ENCODE results near the gene MID1. TPM values are rescaled to one million over a fixed set of nuclear protein-coding genes. Genes with fewer than 3 reads are reported as not detected.

The MID1 gene
- total and polyA plus RNA-seq, 9 of the 15 experiments (the other 6 are each of a cell fraction or from before 2014, with no cell fraction given) = 0.07 to 0.54 (median 0.33) TPM

DNA sequence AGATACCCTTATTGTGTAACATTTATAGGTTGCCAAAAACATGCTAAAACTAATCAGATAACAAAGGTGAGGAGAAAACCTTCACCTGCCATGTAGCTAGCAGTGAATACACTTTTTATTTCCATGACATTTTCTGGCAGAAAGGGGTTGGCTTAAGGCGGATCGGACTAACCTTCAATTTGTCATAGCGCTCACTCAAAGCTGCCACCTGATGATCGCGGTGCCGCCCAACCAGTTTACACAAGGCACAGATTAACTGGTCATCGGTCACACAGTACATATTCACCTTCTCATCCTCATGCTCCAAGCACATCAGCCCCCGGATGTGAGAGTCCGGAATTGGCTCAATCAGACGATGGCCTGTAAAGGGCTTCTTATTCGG lies 53.7 kb downstream of the MID1 start:
- ChIA-PET CTCF (ENCODE audit: low intra/inter-chr PET ratio) (no interaction called here), POLR2A (no interaction called here)
- no peak overlapping the region for H3K4me3 ChIP-seq
- peaks cover 0 to 7% of the 10 kb centered on the region in 2 experiments; a peak in 1 of 5 replicates for H3K27me3 ChIP-seq (ENCODE audit: control insufficient read depth in 2 of 2, insufficient read depth in 2 of 2, low read length in 2 of 2)
- H3K27ac ChIP-seq (ENCODE audit: extremely low read depth, low read depth, low read length) = no peak overlapping the region
- H3K79me2 ChIP-seq (ENCODE audit: control insufficient read depth, insufficient read depth, low read length) = no peaks in the 10 kb centered on the region
- no peaks in the 10 kb centered on the region for H3K36me3 ChIP-seq (ENCODE audit: control insufficient read depth, insufficient read depth, low read length)
- no peaks in the 10 kb centered on the region for H3K9me3 ChIP-seq (replicated peaks; ENCODE audit: control insufficient read depth, insufficient read depth, low read depth, low read length)
- H4K20me1 ChIP-seq (replicated peaks; ENCODE audit: control insufficient read depth, insufficient read depth, low read length) = no peaks in the 10 kb centered on the region
- in situ Hi-C loops (cut with MboI) (no loop called here), intact Hi-C loops (cut with micrococcal nuclease) (no loop called here)
- FAIRE-seq (no peak), DNase-seq (ENCODE audit: extremely low read depth in 1 of 4, low spot score in 3 of 4) (no peak), ATAC-seq (no peak)
- H3K4me2 ChIP-seq (ENCODE audit: insufficient read depth, low read length) = no peak overlapping the region
- TF ChIP-seq XRCC4 (IDR thresholded peaks at IDR 0.05; ENCODE audit: extremely low read depth, insufficient read depth, insufficient read length) (no peak), HBP1 (CRISPR knock-in tag; IDR thresholded peaks at IDR 0.05) (no peak), HDAC2 (IDR thresholded peaks at IDR 0.05) (no peak), EP300 (IDR thresholded peaks at IDR 0.05; ENCODE audit: low read length) (no peak), SP1 (CRISPR knock-in tag; IDR thresholded peaks at IDR 0.05) (no peak)
- TF ChIP-seq, protein P1, sequence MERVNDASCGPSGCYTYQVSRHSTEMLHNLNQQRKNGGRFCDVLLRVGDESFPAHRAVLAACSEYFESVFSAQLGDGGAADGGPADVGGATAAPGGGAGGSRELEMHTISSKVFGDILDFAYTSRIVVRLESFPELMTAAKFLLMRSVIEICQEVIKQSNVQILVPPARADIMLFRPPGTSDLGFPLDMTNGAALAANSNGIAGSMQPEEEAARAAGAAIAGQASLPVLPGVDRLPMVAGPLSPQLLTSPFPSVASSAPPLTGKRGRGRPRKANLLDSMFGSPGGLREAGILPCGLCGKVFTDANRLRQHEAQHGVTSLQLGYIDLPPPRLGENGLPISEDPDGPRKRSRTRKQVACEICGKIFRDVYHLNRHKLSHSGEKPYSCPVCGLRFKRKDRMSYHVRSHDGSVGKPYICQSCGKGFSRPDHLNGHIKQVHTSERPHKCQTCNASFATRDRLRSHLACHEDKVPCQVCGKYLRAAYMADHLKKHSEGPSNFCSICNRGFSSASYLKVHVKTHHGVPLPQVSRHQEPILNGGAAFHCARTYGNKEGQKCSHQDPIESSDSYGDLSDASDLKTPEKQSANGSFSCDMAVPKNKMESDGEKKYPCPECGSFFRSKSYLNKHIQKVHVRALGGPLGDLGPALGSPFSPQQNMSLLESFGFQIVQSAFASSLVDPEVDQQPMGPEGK (CRISPR knock-in tag; IDR thresholded peaks at IDR 0.05; ENCODE audit: borderline replicate concordance) = no peak
- TF ChIP-seq, protein P2, sequence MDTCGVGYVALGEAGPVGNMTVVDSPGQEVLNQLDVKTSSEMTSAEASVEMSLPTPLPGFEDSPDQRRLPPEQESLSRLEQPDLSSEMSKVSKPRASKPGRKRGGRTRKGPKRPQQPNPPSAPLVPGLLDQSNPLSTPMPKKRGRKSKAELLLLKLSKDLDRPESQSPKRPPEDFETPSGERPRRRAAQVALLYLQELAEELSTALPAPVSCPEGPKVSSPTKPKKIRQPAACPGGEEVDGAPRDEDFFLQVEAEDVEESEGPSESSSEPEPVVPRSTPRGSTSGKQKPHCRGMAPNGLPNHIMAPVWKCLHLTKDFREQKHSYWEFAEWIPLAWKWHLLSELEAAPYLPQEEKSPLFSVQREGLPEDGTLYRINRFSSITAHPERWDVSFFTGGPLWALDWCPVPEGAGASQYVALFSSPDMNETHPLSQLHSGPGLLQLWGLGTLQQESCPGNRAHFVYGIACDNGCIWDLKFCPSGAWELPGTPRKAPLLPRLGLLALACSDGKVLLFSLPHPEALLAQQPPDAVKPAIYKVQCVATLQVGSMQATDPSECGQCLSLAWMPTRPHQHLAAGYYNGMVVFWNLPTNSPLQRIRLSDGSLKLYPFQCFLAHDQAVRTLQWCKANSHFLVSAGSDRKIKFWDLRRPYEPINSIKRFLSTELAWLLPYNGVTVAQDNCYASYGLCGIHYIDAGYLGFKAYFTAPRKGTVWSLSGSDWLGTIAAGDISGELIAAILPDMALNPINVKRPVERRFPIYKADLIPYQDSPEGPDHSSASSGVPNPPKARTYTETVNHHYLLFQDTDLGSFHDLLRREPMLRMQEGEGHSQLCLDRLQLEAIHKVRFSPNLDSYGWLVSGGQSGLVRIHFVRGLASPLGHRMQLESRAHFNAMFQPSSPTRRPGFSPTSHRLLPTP (IDR thresholded peaks at IDR 0.05; ENCODE audit: borderline replicate concordance, extremely low read depth, insufficient read length) = no peak
- H3K9ac ChIP-seq (ENCODE audit: insufficient read depth in 1 of 2, low read depth in 2 of 2, low read length in 2 of 2) = no peak overlapping the region
- H3K9me1 ChIP-seq (ENCODE audit: control insufficient read depth, insufficient read depth, low read length) = no peaks in the 10 kb centered on the region
- no TSS peak for BruUV-seq (replicated peaks)
- no peaks in the 10 kb centered on the region for H3K4me1 ChIP-seq (replicated peaks in 1 of 2; ENCODE audit: control insufficient read depth in 2 of 2, insufficient read depth in 2 of 2, low read length in 2 of 2)
- H2AFZ ChIP-seq (ENCODE audit: low read depth, low read length) = no peak overlapping the region
- WGBS (ENCODE audit: insufficient coverage, low coverage, missing lambda C conversion rate) = 27% methylated on average over 10 of the region's 11 CpGs
